Kidney (tissue), 22 donors: ENCODE data around the gene TRIML2. TPM values are rescaled to one million over a fixed set of nuclear protein-coding genes. Genes with fewer than 3 reads are reported as not detected.

ENCODE experiments used
- DNase-seq, 5 donors: peaks; one replicate each; pipeline ENCODE4 v3.0.0-alpha.2; 2013 to 2020
- FAIRE-seq: peaks from 2 replicates; lab custom pipeline; 2012; peaks lifted over from hg19 to GRCh38; lab: Jason Lieb, UNC
- H3K27ac ChIP-seq, 2 donors: one replicate each; pipeline ENCODE4 v1.7.0; 2013; ENCODE audit warnings: low read depth in 2 of 2, low read length in 2 of 2, inconsistent platforms in 1 of 2
- H3K27me3 ChIP-seq: one replicate; pipeline ENCODE4 v1.7.1; 2013; ENCODE audit warnings: low read length, inconsistent platforms; ENCODE audit not compliant: control insufficient read depth, insufficient read depth
- H3K36me3 ChIP-seq, 3 donors: one replicate each; pipeline versions ENCODE4 v1.7.0 to v1.7.1; 2013; ENCODE audit warnings: low read length in 3 of 3, control low read depth in 1 of 3, inconsistent platforms in 1 of 3; ENCODE audit not compliant: insufficient read depth in 3 of 3, control insufficient read depth in 2 of 3
- H3K4me1 ChIP-seq, 3 donors: one replicate each; pipeline versions ENCODE4 v1.7.0 to v1.7.1; 2013; ENCODE audit warnings: low read length in 3 of 3, inconsistent platforms in 1 of 3, low read depth in 1 of 3; ENCODE audit not compliant: control insufficient read depth in 2 of 3, insufficient read depth in 2 of 3
- H3K4me3 ChIP-seq, 3 donors: one replicate each; pipeline versions ENCODE4 v1.7.0 to v1.8.1; 2013; ENCODE audit warnings: low read length in 3 of 3, control low read depth in 1 of 3, inconsistent platforms in 1 of 3
- H3K9ac ChIP-seq, 3 donors: one replicate each; pipeline versions ENCODE4 v1.7.0 to v1.7.1; 2013; ENCODE audit warnings: low read length in 3 of 3, control low read depth in 1 of 3, inconsistent platforms in 1 of 3
- H3K9me3 ChIP-seq, 3 donors: one replicate each; pipeline versions ENCODE4 v1.7.0 to v1.7.1; 2013; ENCODE audit warnings: low read length in 3 of 3, control low read depth in 1 of 3, inconsistent platforms in 1 of 3; ENCODE audit not compliant: control insufficient read depth in 2 of 3, insufficient read depth in 1 of 3
- intact Hi-C: fragments of 100-400 bp; cut with DNase I; formaldehyde crosslinking; loops from one replicate; pipeline ENCODE4 v1.11.1; 2022
- long read RNA-seq, 10 donors: library from polyadenylated mRNA in 1 of 10; unstranded in 1 of 10; transcript quantifications; one replicate each; pipeline ENCODE4 v2.0.0 and lab custom pipeline, GENCODE V29; 2021 to 2026
- polyA plus RNA-seq: library from polyadenylated mRNA; stranded (reverse); fragments of 350-450 nt; fragmentation: Illumina TruSeq; extraction: RNeasy Lipid Tissue Mini Kit (QIAGEN cat#74804); gene quantifications from one replicate; pipeline ENCODE4 v1.2.3, GENCODE V29; 2014; ENCODE audit warnings: low read depth, low replicate concordance; ENCODE audit not compliant: insufficient read depth
- total RNA-seq: library from RNA; stranded (reverse); fragmentation: NEBNext Ultra II Directional; extraction: Animal tissue kit (Norgen Biotek cat#: 25700); gene quantifications from one replicate; pipeline ENCODE4 v1.2.1, GENCODE V29; 2021
- TF ChIP-seq, protein P1 (sequence below): IDR thresholded peaks from 3 replicates; pipeline ENCODE4 v1.5.1; 2012; ENCODE audit warnings: mild to moderate bottlenecking, moderate library complexity, borderline replicate concordance; ENCODE audit not compliant: insufficient read depth; ENCODE audit errors: extremely low read depth
- donor health status: control.
- donor health status: control.
- donor health status: control.
- donor health status: control.
- donor health status: control.
- donor health status: DM: yes; HTN: yes; CAD: no.
- donor health status: Normal renal cell carcinoma (clear cell type).

The TRIML2 gene
- total RNA-seq (not detected), polyA plus RNA-seq (not detected)
- long read RNA-seq, donor 1, result 0 reads
- long read RNA-seq, donor 2, result 0 reads
- long read RNA-seq, donor 3, result 0 reads
- long read RNA-seq, donor 4, result 0 reads
- long read RNA-seq, donor 5, result 0 reads
- long read RNA-seq, donor 6, result 0 reads
- long read RNA-seq, donor 7, result 0 reads
- long read RNA-seq, donor 8, result 0 reads
- long read RNA-seq, donor 9, result 0 reads
- long read RNA-seq, donor 10, result 0 reads

DNA sequence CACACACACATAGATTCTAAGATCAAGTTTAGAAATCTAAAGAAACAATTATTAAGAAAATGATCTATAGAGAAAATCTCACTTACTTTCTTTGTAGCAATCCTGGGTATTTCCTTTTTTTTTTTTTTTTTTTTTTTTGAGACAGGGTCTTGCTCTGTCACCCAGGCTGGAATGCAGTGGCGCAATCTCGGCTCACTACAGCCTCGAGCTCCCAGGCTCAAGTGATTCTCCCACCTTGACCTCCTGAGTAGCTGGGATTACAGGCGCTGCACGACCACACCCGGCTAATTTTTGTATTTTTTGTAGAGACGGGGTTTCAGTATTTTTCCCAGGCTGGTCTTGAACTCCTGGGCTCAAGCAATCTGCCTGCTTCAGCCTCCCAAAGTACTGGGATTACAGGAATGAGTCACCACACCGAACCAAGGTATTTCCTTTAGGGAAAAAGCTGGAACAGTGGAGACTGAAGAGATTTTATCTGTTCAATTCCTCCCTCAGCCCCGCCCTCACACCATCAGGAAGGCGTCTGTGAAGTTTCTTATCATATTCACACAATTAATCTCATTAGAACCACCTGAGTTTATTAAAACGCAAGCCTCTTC is at the start of gene TRIML2:
TRIML2 (minus strand) TSS at position 447 of the 599 bp plus-strand sequence. CDS start 4,235 bp downstream, outside the sequence.
- DNase-seq, result no peak
- no peak for FAIRE-seq
- intact Hi-C loops, result no loop called here

GRCh38 chr4:188158336-188158735 is 48.9 kb upstream of the TRIML2 start:
- Histone ChIP-seq H3K9me3 (peaks cover 0 to 2% (median 0%) of the 10 kb centered on the region in 3 donors), H3K4me1 (no peaks in the 10 kb centered on the region), H3K27me3 (no peaks in the 10 kb centered on the region), H3K27ac (no peak overlapping the region), H3K36me3 (no peaks in the 10 kb centered on the region), H3K9ac (no peak overlapping the region), H3K4me3 (no peak overlapping the region)
- TF ChIP-seq, protein P1, sequence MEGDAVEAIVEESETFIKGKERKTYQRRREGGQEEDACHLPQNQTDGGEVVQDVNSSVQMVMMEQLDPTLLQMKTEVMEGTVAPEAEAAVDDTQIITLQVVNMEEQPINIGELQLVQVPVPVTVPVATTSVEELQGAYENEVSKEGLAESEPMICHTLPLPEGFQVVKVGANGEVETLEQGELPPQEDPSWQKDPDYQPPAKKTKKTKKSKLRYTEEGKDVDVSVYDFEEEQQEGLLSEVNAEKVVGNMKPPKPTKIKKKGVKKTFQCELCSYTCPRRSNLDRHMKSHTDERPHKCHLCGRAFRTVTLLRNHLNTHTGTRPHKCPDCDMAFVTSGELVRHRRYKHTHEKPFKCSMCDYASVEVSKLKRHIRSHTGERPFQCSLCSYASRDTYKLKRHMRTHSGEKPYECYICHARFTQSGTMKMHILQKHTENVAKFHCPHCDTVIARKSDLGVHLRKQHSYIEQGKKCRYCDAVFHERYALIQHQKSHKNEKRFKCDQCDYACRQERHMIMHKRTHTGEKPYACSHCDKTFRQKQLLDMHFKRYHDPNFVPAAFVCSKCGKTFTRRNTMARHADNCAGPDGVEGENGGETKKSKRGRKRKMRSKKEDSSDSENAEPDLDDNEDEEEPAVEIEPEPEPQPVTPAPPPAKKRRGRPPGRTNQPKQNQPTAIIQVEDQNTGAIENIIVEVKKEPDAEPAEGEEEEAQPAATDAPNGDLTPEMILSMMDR, result no peak
- no peak for DNase-seq
- intact Hi-C loops, result no loop called here
- no peak for FAIRE-seq

More for the DNA sequence above, at the start of gene TRIML2:
- Histone ChIP-seq H3K27ac (no peak within 1 kb of the TSS), H3K27me3 (no peaks in the 10 kb centered on the region), H3K4me3 (no peak within 1 kb of the TSS), H3K36me3 (no peaks in the 10 kb centered on the region), H3K9me3 (no peaks in the 10 kb centered on the region), H3K4me1 (no peaks in the 10 kb centered on the region), H3K9ac (no peak within 1 kb of the TSS)
- TF ChIP-seq, protein P1, result no peak

DNA sequence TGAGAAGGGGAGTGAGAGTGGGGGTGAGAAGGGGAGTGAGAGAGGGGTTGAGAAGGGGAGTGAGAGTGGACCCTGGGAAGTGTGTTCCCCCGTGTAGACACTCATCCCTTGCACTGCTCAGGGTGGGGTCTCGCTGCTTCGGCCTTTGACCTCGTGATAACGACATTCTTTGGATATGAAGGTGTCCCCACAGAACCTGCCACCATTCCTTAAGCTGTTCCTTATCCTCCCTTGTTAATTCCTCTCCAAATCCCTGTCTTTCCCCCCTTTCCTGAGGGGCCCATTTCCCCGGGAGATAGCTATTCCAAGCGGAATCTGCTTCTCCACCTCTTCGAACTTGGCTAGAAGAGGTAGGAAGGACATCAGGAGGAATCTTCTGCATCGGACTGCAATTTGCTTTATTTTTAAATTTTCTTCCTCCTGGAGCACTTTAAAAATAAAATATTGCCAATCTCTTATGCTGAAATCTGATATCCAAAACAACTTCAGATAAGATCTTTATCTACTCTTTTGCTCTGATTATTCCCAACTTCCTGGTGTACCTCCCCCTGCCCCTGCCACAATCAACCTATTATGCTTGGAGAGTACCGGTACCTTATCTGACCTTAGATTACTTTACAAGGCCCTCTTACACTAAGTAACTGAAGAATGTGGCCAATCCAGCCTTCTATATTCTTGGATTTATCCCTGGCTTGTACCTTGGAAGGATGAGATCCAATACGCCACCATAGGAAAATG is 45.4 kb upstream of the TRIML2 start:
- Histone ChIP-seq H3K9ac (no peak overlapping the region), H3K9me3 (peaks cover 0 to 2% (median 0%) of the 10 kb centered on the region in 3 donors), H3K36me3 (no peaks in the 10 kb centered on the region), H3K4me1 (no peaks in the 10 kb centered on the region), H3K27me3 (no peaks in the 10 kb centered on the region), H3K27ac (no peak overlapping the region), H3K4me3 (no peak overlapping the region)
- intact Hi-C loops, result no loop called here
- TF ChIP-seq, protein P1, result no peak
- no peak for DNase-seq
- no peak for FAIRE-seq
